COLO668 (cell line): ENCODE data around the gene CORO6.
A peak's percentile ranks its signal among the peaks of the same experiment; 100 is the strongest.

Experiments
- DNase-seq: peaks from one replicate; lab custom pipeline; 2025; ENCODE audit not compliant: unreplicated experiment; lab: John Stamatoyannopoulos, UW

Gene CORO6

GRCh38 chr17:29567304-29567553, 55.5 kb downstream of the CORO6 start:
- DNase-seq, result peak; percentile 42

GRCh38 chr17:29566473-29567303, 56.0 kb downstream of the CORO6 start, which contains the start of gene ABHD15:
Gene ABHD15, minus strand, starts transcription at chr17:29567037. Its CDS starts 71 bp downstream, at chr17:29566966.
- peak; percentile 77 for DNase-seq

- peak; percentile 54 for DNase-seq
Measured at GRCh38 chr17:29565643-29566472, 56.9 kb downstream of the CORO6 start.
